T-helper 1 cell treated with Interleukin-12 subunit alpha and Interleukin-12 subunit beta and Interleukin-4 antibody, amounts not matched to agents 30 μg/mL and 1 μg/mL, for 36 hours (primary cell): ENCODE measurements around the gene SEMA4C.

ENCODE experiments used
- H3K27ac Mint-ChIP-seq: one replicate; pipeline ENCODE4 v1.8.0; 2021; ENCODE audit warnings: mild to moderate bottlenecking, mixed read lengths
- H3K27me3 Mint-ChIP-seq: one replicate; pipeline ENCODE4 v1.8.0; 2021; ENCODE audit warnings: low read depth, mixed read lengths
- H3K36me3 Mint-ChIP-seq: one replicate; pipeline ENCODE4 v1.8.0; 2021; ENCODE audit warnings: low read depth, mixed read lengths
- H3K4me1 Mint-ChIP-seq: one replicate; pipeline ENCODE4 v1.8.0; 2021; ENCODE audit warnings: low read depth, mixed read lengths
- H3K4me3 Mint-ChIP-seq: one replicate; pipeline ENCODE4 v1.8.0; 2021; ENCODE audit warnings: mild to moderate bottlenecking, moderate library complexity, mixed read lengths
- H3K9me3 Mint-ChIP-seq: one replicate; pipeline ENCODE4 v1.8.0; 2021; ENCODE audit warnings: mixed read lengths

The SEMA4C gene

DNA sequence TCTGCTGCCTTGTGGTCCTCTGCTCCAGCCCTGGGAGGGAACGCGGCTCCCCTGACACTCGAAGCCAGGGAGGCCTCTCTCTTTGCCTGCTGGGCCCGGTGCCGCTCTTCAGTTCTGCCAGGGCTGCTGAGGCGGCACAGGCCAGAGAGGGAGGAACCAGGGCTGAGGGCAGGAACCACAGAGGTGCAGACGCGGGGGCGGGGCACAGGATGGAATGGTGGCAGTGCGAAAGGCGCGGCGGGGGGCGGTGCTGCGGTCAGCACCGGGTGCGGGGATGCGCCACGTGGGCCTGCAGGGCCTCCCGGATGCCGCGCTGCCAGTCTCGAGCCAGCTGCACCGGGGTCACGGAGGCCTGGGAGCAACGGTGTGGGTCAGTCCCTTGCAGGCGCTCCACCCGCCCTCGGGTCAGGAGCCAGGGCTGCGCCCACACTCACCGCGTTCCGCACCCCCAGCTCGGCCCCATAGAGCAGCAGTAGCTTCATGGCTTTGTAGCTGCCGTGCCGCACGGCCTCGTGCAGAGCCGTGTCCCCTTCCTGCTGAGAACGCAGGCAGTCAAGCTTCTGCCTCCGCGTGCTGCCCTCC lies 30.5 kb downstream of the SEMA4C start:
- H3K27me3 Mint-ChIP-seq, result no peaks in the 10 kb centered on the region
- peaks cover 18% of the 10 kb centered on the region for H3K36me3 Mint-ChIP-seq
- H3K9me3 Mint-ChIP-seq, result no peaks in the 10 kb centered on the region
- H3K4me3 Mint-ChIP-seq, result peak overlapping the region; percentile 25
- peaks cover 10% of the 10 kb centered on the region for H3K4me1 Mint-ChIP-seq
- H3K27ac Mint-ChIP-seq, result peak overlapping the region; percentile 36

DNA sequence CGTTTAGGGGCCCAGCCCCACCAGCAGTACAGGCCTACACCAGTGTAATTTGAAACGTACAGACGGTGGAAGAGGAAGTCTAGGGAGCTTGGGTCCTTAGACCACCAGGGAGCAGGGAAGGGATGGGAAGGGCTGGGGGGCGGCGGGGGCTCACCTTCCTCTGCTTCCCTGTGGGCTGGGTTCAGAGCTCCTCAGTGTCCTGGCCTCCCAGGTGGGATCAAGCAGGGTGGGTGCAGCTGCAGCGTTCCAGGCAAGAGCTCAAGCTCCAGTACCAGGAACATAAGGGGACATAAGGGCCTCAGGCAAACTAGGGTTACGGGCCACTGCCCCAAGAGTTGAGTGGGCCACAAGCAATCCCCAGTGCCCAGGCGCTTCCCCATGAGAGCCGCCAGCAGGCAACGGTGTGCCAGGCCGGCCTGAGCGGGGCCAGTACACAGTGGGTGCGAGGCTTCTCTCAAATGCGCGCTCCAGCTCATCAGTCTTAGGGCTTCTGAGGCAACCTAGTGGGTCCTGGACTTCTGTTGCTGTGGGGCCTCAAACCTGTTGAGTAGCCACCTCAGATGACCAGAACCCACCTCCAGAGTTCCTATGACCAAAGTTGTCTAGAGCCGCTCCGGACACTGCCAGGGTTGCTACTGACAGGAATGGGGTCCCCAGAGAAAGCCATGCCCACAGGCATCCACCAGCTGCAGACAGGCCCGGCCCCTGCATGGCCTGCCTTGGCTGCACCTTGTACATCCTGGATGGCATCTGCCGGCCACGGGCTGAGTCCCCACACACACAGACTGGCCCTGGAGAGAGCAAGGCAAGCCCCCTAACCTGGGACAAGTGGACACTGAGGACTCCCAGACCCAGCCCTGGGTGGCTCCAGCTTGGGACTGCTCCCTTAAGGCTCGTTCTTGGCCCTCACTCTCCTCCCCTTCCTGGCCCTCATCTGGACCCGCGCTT lies 31.3 kb downstream of the SEMA4C start:
- peak overlapping the region; percentile 25 for H3K4me3 Mint-ChIP-seq
- no peaks in the 10 kb centered on the region for H3K27me3 Mint-ChIP-seq
- peaks cover 18% of the 10 kb centered on the region for H3K36me3 Mint-ChIP-seq
- peak overlapping the region; percentile 36 for H3K27ac Mint-ChIP-seq
- H3K9me3 Mint-ChIP-seq, result no peaks in the 10 kb centered on the region
- H3K4me1 Mint-ChIP-seq, result peaks cover 10% of the 10 kb centered on the region

DNA sequence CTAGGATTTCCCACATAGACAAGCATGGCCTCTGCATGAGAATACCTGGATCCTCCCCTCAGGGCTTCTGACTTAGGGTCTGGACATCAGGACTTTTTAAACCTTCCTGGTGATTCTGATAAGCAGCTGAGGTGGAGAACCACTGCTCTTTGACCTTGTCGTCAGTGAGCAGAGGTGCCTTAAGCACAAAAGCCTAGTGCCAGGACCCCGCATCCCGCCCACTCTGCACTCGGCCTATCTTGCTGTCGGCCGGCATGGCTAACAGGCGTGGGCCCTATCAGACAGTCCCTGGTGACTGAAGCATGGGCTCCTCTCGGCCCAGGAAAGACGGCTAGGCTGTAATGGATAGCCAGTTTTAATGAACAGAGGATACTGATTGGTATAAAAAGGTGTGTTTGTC lies 32.3 kb downstream of the SEMA4C start:
- Mint-ChIP-seq H3K9me3 (no peaks in the 10 kb centered on the region), H3K4me1 (peaks cover 6% of the 10 kb centered on the region), H3K36me3 (peaks cover 20% of the 10 kb centered on the region), H3K27me3 (no peaks in the 10 kb centered on the region), H3K27ac (no peak overlapping the region), H3K4me3 (no peak overlapping the region)

DNA sequence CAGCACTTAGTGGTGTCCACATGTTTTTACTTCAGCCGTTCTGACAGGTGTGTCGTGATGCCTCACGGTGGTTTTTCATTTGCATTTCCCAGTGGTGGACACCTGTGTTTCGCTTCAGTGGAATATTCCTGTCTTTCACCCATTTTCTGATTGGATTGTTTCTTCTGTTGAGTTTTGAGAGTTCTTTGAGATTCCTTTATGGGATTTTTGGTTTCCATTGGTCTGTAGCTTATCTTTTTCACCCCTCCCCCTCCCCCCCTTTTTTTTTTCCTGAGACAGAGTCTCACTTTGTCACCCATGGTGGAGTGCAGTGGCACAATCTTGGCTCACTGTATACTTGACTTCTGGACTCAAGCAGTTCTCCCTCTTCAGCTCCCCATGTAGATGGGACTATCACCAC lies 34.0 kb downstream of the SEMA4C start:
- Mint-ChIP-seq H3K36me3 (peaks cover 22% of the 10 kb centered on the region), H3K4me3 (no peak overlapping the region), H3K9me3 (no peaks in the 10 kb centered on the region), H3K27ac (no peak overlapping the region), H3K27me3 (no peaks in the 10 kb centered on the region), H3K4me1 (peaks cover 6% of the 10 kb centered on the region)

DNA sequence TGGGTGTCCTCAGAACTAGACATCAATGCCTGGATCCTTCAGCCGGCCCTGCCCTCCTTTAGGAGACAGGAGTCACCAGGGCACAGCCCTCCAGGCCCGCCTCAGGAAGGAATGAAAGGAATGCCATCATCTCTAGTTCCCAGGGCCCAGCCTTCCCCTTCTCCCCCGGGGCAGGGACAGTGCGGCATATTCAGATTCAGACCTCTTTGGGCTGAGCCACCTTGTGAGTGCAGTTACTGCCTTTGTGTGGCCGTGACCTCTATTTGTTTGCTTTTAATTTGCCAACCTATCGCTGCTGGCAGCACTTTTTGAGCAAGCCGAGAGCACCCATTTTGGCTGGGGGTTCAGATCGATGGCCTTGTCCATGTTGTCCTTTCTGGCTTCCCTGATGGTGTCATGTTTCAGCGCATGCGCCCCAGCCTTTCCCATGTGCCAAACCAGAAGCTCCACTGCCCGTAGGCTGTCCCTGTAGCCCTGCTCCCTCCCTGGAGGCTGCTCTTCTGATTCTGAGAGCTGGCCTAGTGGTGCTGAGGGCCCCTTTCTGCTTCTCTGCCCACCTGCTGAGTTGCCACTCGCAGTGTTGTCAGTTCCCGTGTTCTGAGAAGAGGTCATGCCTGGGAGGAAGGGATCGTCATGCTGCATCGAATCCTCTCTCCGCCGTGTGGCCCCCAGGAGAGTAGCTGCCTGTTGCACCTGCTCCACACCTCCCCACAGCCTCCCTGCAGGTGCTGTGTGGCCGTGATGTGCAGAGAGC lies 36.9 kb downstream of the SEMA4C start:
- no peaks in the 10 kb centered on the region for H3K27me3 Mint-ChIP-seq
- no peak overlapping the region for H3K27ac Mint-ChIP-seq
- H3K9me3 Mint-ChIP-seq, result no peaks in the 10 kb centered on the region
- H3K36me3 Mint-ChIP-seq, result peaks cover 31% of the 10 kb centered on the region
- no peaks in the 10 kb centered on the region for H3K4me1 Mint-ChIP-seq
- H3K4me3 Mint-ChIP-seq, result no peak overlapping the region

DNA sequence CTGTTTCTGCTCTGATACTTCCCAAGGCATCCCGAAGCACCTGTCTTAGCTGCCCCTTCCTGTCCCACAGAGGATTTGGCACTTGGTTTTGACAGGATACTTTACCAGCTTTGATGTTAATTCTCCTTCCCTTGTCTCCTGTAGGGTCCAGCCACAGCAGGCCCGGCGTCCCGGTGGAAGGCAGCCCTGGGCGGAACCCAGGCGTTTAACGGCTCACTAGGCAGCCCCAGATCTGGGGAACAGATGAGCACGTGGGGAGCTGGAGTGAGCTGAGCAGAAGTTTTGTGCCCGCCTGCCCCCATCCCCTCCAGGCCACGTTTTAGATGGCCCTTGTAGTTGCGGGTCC lies 37.5 kb downstream of the SEMA4C start:
- no peaks in the 10 kb centered on the region for H3K9me3 Mint-ChIP-seq
- H3K27me3 Mint-ChIP-seq, result no peaks in the 10 kb centered on the region
- no peaks in the 10 kb centered on the region for H3K4me1 Mint-ChIP-seq
- H3K36me3 Mint-ChIP-seq, result peaks cover 31% of the 10 kb centered on the region
- H3K27ac Mint-ChIP-seq, result no peak overlapping the region
- H3K4me3 Mint-ChIP-seq, result no peak overlapping the region

DNA sequence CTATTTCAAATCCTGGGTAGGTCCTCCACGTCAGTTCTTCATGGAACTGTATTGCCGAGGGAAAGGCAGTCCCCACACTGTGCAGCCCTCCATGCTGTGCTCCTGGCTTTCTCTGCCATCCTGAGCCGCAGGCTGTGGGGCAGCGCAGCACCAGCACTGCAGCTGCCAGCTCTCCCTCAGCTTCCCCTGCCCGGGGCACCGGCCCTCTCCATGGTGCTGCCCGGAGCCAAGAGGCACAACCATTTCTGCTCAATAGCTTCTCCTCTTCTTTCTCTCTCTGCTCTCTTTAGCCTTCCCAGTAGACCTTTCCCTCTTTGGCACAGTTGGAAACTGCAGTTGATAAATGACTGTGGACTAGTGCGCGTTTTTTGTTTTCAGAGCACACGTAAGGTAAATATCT lies 38.2 kb downstream of the SEMA4C start:
- Mint-ChIP-seq H3K27me3 (no peaks in the 10 kb centered on the region), H3K36me3 (peaks cover 30% of the 10 kb centered on the region), H3K9me3 (no peaks in the 10 kb centered on the region), H3K4me1 (no peaks in the 10 kb centered on the region), H3K27ac (no peak overlapping the region), H3K4me3 (no peak overlapping the region)

DNA sequence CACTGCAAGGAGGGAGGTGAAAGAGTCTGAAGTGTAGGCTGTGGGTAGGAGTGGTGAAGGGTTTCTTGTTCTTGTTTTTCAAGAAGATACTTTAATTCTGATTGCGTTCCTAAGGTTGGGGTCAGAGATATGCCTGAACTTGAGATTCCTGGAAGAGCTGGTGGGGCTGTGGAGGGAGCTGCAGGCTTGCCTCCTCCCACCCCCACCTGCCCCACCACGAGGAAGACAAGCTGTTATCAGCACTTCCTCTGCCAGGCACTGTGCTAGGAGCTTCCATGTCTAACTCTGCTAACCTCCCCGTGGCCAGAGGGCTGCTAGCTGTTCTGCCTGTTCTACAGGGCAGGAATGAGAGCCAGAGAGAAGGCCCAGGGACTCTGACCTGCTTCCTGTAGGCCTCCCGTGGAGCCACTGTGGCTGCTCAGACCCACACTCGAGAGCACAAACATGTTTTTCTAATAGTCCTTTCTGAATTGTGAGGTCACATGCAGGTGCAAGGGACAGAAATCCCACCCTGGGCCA lies 39.8 kb downstream of the SEMA4C start:
- Mint-ChIP-seq H3K4me3 (no peak overlapping the region), H3K27ac (peak overlapping the region; percentile 23), H3K9me3 (no peaks in the 10 kb centered on the region), H3K36me3 (peaks cover 31% of the 10 kb centered on the region), H3K4me1 (no peaks in the 10 kb centered on the region), H3K27me3 (no peaks in the 10 kb centered on the region)

DNA sequence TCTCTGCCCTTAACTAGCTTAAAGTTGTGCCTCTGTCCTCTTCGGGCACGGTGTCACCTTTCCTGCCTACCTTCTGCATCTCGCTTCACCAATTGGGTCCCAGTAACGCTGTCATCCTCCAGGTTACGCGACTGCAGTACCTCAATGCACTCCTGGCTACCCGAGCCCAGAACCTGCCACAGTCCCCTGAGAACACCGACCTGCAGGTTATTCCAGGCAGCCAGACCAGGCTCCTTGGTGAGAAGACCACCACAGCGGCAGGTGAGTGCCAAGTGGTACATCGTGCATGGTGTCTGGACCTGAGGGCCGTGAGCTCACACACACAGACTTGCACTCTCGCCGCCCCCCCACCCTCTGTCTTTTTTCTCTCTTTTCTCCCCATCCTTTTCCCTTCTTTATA lies 41.0 kb downstream of the SEMA4C start:
- no peaks in the 10 kb centered on the region for H3K27me3 Mint-ChIP-seq
- H3K36me3 Mint-ChIP-seq, result peaks cover 30% of the 10 kb centered on the region
- H3K9me3 Mint-ChIP-seq, result no peaks in the 10 kb centered on the region
- H3K27ac Mint-ChIP-seq, result no peak overlapping the region
- no peaks in the 10 kb centered on the region for H3K4me1 Mint-ChIP-seq
- no peak overlapping the region for H3K4me3 Mint-ChIP-seq

DNA sequence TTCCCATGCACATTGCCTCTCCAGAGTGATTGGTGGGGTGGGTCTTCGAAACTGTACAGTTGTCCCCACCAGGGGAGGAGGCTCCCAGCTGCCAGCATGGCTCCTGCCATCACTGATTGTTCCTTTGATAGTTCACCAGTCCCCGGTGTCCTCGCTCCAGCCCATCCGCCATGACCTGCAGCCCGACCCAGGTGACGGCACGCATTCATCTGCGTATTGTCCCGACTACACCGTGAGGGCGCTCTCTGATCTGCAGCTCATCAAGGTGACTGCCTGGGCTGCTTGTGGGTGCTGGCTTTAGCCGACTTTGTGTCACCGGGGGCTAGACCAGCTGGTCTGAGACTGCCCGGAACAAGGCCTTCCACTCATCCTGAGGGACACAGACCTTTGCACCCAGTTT lies 41.4 kb downstream of the SEMA4C start:
- H3K9me3 Mint-ChIP-seq, result no peaks in the 10 kb centered on the region
- no peak overlapping the region for H3K27ac Mint-ChIP-seq
- no peaks in the 10 kb centered on the region for H3K4me1 Mint-ChIP-seq
- peaks cover 30% of the 10 kb centered on the region for H3K36me3 Mint-ChIP-seq
- H3K27me3 Mint-ChIP-seq, result no peaks in the 10 kb centered on the region
- H3K4me3 Mint-ChIP-seq, result no peak overlapping the region

DNA sequence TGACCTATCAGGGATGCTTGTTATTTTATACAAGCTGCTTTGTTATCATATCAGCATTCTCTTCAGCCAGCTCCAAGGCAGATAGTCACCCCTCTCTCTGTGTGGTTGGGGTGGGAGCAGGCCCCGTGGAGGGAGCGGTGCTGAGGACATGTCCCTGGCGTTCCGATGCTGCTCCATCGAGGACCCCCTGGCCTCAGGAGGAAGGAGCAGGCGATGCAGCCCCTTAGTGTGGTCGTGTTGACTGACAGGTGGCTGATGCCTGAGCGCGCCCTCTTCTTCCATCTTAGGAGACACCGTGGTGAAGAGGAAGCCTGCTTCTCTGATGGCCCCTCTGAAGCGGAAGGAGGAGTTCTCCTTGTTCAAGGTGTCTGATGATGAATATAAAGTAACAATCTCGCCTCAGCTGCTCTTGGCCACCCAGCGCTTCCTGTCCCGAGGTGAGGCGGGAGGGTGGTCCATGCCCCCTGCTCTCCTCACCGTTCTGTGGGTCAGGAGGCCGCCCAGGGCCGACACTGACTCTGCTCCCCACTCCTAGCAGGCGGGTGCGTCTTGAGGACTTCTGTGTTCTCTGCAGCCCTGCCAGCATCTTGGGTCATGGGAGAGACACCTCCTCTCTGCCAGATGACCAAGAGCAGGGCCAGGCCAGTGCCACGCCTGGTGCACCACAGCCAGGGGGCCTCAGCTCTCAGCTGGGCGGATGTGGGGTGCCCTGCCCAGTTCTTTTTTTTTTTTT lies 43.2 kb downstream of the SEMA4C start:
- no peaks in the 10 kb centered on the region for H3K9me3 Mint-ChIP-seq
- no peaks in the 10 kb centered on the region for H3K27me3 Mint-ChIP-seq
- no peaks in the 10 kb centered on the region for H3K4me1 Mint-ChIP-seq
- H3K36me3 Mint-ChIP-seq, result peaks cover 23% of the 10 kb centered on the region
- H3K27ac Mint-ChIP-seq, result no peak overlapping the region
- H3K4me3 Mint-ChIP-seq, result no peak overlapping the region

DNA sequence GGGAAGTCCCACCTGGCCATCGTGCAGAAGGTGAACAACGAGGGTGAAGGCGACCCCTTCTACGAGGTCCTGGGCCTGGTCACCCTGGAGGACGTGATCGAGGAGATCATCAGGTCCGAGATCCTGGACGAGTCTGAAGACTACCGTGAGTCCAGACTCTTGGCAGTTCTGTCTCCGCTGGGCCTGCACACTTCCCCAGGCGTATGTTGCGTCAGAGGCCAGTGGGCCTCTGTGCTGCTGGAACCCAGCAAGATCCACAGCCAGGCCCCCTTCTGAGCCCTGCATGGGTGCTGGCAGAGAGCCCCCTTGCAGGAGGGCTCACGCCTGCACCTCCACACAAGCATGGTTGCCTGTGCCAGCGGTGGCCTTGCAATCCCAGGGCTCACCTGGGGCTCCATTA lies 44.8 kb downstream of the SEMA4C start:
- Mint-ChIP-seq H3K9me3 (no peaks in the 10 kb centered on the region), H3K4me1 (peaks cover 12% of the 10 kb centered on the region), H3K4me3 (no peak overlapping the region), H3K27me3 (no peaks in the 10 kb centered on the region), H3K36me3 (peaks cover 20% of the 10 kb centered on the region), H3K27ac (no peak overlapping the region)

DNA sequence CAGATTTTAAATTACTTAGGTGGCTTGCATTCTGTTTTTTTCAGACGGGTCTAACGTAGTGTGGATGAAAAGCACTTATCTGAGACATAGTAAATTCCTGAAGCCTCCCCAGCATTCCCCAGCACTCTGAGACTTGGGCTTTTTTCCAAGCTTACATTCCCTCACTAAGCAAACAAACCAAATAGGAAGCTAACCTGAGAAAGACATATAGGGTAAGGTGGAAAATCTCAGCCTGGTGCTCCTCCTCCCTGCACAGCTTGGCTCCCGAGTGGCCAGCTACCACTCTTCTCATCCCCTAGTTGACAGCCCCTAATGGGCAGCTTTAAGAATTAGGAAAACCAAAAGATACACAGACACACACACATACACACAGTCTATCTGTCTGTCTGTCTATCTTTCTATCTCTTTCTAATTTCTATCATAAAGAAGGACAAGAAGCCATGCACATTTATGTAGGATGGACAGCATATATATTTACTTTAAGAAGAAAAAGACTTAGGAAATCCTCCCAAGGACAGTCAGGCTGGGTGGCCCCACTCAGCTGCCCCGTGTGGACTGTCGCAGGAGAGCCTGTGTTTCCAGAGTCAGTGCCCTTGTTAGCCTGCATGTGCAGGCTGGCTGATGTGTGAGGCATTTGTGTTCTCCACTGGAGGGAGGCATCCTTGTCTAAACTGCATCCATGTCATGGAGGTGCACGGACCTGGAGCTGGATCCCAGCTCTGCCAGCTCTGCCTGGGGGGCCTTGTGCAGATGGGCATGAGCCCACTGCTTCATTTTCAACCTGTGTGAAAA lies 45.6 kb downstream of the SEMA4C start:
- no peak overlapping the region for H3K4me3 Mint-ChIP-seq
- H3K27me3 Mint-ChIP-seq, result no peaks in the 10 kb centered on the region
- H3K36me3 Mint-ChIP-seq, result peaks cover 22% of the 10 kb centered on the region
- no peak overlapping the region for H3K27ac Mint-ChIP-seq
- peaks cover 19% of the 10 kb centered on the region for H3K4me1 Mint-ChIP-seq
- no peaks in the 10 kb centered on the region for H3K9me3 Mint-ChIP-seq
